Activated T-cell treated with anti-CD3 and anti-CD28 coated beads, Interleukin-2, amount 50 U/mL, for 48 hours (primary cell): ENCODE measurements around the gene AP1S3.

Source experiments
- DNase-seq, 2 experiments: peaks; one replicate each; pipeline ENCODE4 v3.0.0-alpha.2; 2020

AP1S3 gene

GRCh38 chr2:223722226-223722625 is 115.2 kb downstream of the AP1S3 start:
- no peak for DNase-seq

- no peak for DNase-seq
Measured at GRCh38 chr2:223721746-223722145, 115.6 kb downstream of the AP1S3 start.

GRCh38 chr2:223720367-223720766 is 117.0 kb downstream of the AP1S3 start:
- DNase-seq, result no peak

GRCh38 chr2:223712642-223713041 is 124.7 kb downstream of the AP1S3 start:
- no peak for DNase-seq

GRCh38 chr2:223711596-223712326 is 125.6 kb downstream of the AP1S3 start:
- no peak for DNase-seq
